ACC112 (cell line): ENCODE data around the gene ZNF556.

Source experiments
- H2AFZ ChIP-seq: fragments of 200-600 bp; sonication (generic); one replicate; pipeline ENCODE4 v1.6.0; 2017; ENCODE audit warnings: antibody characterized with exemption, low read length; ENCODE audit not compliant: unreplicated experiment
- H3K27ac ChIP-seq: fragments of 200-600 bp; sonication (generic); 2 replicates; pipeline ENCODE4 v1.5.1; 2014; ENCODE audit warnings: low read depth, mild to moderate bottlenecking, antibody characterized with exemption, low read length, moderate library complexity
- H3K27me3 ChIP-seq: fragments of 200-600 bp; sonication (generic); 2 replicates; pipeline ENCODE4 v1.6.1; 2014; ENCODE audit warnings: mild to moderate bottlenecking, antibody characterized with exemption, low read length, moderate library complexity, mixed read lengths; ENCODE audit not compliant: insufficient read depth
- H3K36me3 ChIP-seq: fragments of 200-600 bp; sonication (generic); 2 replicates; pipeline ENCODE4 v1.6.1; 2016; ENCODE audit warnings: mild to moderate bottlenecking, antibody characterized with exemption, low read length, moderate library complexity, mixed read lengths; ENCODE audit not compliant: insufficient read depth
- H3K4me1 ChIP-seq: fragments of 200-600 bp; sonication (generic); one replicate; pipeline ENCODE4 v1.6.1; 2016; ENCODE audit warnings: low read length, mixed read lengths; ENCODE audit not compliant: insufficient read depth, unreplicated experiment, control insufficient read depth
- H3K4me3 ChIP-seq: fragments of 200-600 bp; sonication (generic); 2 replicates; pipeline ENCODE4 v1.5.1; 2014; ENCODE audit warnings: mild to moderate bottlenecking, low read depth, low read length
- H3K79me2 ChIP-seq: fragments of 200-600 bp; sonication (generic); one replicate; pipeline ENCODE4 v1.6.0; 2016; ENCODE audit warnings: low read length; ENCODE audit not compliant: control insufficient read depth, unreplicated experiment, insufficient read depth

Gene ZNF556

DNA sequence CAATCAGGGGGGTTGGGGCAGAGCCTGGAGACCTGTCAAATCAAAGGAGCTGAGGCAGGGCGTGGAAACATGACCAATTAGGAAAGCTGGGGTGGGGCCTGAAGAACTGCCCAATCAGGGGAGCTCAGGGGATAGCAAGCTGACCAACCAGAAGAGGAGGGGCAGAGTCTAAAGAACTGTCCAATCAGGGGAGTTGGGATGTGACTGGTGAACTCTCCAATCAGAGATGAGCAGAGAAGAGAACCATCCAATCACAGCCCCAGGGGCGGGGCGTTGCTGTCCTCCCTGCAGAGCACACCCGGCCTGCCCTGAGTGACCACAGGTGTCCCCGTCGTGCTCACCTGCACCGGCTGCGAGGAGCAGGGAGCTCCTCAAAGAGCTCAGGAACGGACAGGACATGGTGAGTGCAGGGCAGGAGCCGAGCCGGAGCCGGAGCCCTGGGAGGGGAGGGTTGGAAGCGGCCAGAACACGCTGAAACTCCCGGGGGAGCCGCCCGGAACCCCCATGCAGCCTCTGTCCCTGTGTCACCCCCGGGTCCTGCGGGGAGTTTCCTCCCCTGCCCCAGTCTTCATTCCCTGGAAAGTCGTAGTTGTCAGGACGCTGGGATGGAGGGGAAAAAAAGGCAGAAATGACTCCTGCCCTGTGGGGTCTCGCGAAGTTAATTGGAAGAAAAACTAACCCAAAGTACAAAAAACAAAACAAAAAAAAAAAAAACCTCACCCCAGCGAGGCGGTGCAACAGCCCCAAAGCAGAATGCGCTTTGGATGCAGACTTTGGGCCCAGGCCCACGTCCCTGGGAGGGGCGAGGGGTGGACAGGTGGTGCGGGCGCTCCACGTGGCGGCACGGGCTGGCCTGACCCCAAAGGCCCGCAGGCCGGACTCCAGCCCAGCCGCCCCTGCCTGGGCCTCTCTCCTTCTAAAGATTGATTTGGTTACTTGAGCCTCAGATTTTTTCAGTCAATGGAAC, at the start of gene ZNF556:
ZNF556 (plus strand) TSS at position 311 of the 967 bp plus-strand sequence; CDS start at position 398, 87 bp downstream.
- Histone ChIP-seq H3K27ac (no peak within 1 kb of the TSS), H3K4me1 (no peaks in the 10 kb centered on the region), H3K36me3 (no peaks in the 10 kb centered on the region), H3K79me2 (no peaks in the 10 kb centered on the region), H3K27me3 (no peaks in the 10 kb centered on the region), H2AFZ (no peak within 1 kb of the TSS), H3K4me3 (no peak within 1 kb of the TSS)

DNA sequence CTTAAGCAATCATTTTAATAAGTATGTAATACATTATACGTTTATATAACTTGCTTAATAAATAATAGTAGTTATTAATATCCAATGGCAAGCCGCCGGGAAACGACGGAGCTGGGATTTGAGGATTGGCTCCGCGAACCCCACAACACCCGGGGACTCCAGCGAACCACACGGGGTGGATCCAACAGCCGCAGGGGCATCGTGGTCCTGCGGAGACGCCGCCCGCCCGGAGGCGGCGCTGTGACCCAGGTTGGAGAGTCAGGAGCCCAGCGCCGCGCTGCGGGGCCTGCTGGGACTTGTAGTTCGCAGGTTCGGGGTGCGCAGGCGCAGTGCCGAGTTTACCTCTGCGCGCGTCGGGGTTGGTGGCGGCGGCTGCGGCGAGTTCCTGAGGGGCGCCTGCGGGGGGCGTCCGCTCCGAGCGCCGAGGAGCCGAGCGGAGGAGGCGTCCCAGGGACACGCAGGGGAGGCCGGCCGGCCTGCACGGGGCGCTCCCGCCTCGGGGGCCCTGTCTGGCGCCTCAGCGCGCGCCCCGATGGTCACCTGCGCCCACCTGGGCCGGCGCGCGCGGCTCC, 47.5 kb upstream of the ZNF556 start, which contains the start of gene ZNF554:
ZNF554 (plus strand) TSS at position 329 of the 572 bp plus-strand sequence; CDS start at position 533, 204 bp downstream.
- peak within 1 kb of the TSS; percentile 75 for H2AFZ ChIP-seq
- no peaks in the 10 kb centered on the region for H3K36me3 ChIP-seq
- H3K4me3 ChIP-seq = peak within 1 kb of the TSS; percentile 88
- no peak within 1 kb of the TSS for H3K27ac ChIP-seq
- no peaks in the 10 kb centered on the region for H3K4me1 ChIP-seq
- no peaks in the 10 kb centered on the region for H3K79me2 ChIP-seq
- no peaks in the 10 kb centered on the region for H3K27me3 ChIP-seq

DNA sequence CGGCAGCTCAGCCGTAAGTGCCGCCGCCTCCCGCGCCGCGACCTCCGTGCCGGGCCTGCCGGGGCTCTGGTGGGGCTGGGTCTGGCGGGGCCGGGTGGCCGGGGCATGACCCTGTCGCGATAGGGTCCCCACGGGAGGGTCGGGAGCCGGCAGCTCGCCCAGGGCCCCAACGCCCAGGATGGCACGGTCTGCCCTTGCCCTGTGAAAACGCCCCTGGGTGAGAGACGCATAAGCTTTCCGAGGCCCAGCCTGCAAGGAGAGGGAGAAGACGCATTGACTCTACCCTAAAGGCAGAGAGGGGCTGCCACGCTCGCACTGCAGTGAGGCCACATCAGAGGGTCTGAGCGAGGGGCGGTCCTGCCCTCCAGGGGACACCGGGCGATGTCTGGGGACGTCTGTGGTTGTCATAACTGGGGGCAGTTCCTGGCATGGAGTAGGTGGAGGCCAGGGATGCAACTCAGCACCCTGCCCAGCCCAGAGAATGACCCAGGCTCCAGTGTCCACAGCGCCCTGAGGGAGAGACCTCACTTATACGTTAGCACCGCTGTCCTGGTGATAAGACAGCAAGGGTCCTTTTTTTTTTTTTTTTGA, 46.9 kb upstream of the ZNF556 start:
- Histone ChIP-seq H3K27me3 (no peaks in the 10 kb centered on the region), H2AFZ (peak overlapping the region; percentile 75), H3K79me2 (no peaks in the 10 kb centered on the region), H3K4me1 (no peaks in the 10 kb centered on the region), H3K4me3 (peak overlapping the region; percentile 88), H3K27ac (no peak overlapping the region), H3K36me3 (no peaks in the 10 kb centered on the region)

DNA sequence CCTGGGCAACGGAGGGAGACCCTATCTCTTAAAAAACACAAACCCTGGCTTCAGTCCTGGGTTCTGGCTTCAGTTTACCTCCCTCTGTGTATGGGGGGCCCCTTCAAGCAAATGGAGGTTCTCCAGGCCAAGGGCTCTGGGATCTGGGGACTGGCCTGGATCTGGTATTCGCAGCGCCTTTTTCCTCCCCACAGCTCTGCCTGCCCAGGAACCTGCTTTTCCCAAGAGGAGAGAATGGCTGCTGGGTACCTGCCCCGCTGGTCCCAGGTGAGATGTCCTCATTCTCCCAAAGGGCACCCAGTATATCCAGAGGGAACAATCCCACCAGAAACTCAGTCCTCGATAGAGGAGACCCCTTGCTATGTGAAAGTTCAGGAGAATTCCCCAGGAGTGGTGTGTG, 44.3 kb upstream of the ZNF556 start:
- Histone ChIP-seq H3K27ac (no peak overlapping the region), H3K79me2 (no peaks in the 10 kb centered on the region), H2AFZ (no peak overlapping the region), H3K36me3 (peaks cover 7% of the 10 kb centered on the region), H3K27me3 (no peaks in the 10 kb centered on the region), H3K4me1 (no peaks in the 10 kb centered on the region), H3K4me3 (no peak overlapping the region)

DNA sequence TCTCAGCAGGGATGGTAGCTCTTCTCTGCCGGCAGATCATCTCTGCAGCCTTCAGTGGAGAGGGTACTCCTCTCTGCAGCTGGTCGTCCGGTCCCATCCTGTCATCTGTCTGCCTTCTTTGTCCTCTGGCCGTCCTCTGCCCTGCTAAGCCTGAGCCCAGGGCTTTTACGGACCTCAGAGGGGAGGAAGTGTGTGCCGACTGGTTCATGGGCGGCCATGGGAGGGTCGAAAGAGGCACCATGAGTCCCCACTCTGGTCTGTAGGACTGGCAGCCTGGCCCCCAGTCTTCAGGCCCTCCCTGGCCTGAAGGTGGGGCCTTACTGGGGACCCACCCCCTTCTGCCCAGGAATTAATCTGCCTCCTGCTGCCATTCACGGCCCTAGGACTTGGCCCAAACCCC, 43.5 kb upstream of the ZNF556 start:
- Histone ChIP-seq H3K27me3 (no peaks in the 10 kb centered on the region), H3K36me3 (peaks cover 7% of the 10 kb centered on the region), H2AFZ (no peak overlapping the region), H3K4me3 (no peak overlapping the region), H3K79me2 (no peaks in the 10 kb centered on the region), H3K27ac (no peak overlapping the region), H3K4me1 (no peaks in the 10 kb centered on the region)

DNA sequence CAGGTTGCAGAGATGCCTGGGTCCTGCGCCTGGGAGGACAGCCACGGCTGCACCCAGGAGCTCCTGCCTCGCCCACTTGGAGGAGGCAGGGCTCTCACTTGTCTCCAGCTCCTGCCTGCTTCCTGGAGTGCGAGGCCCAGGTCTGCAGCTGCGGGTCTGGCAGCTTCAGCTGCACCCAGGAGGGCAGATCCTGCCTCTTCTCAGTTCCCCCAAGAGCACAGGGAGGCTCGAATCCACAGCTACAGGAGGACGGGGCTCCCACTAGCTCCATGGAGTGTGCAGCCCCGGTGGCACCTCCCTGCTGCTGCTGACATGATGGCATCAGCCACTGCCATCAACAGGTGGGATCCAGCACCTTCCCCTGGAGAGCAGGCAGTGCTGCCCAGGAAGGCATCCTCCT, 43.0 kb upstream of the ZNF556 start:
- no peak overlapping the region for H2AFZ ChIP-seq
- no peaks in the 10 kb centered on the region for H3K4me1 ChIP-seq
- no peak overlapping the region for H3K27ac ChIP-seq

DNA sequence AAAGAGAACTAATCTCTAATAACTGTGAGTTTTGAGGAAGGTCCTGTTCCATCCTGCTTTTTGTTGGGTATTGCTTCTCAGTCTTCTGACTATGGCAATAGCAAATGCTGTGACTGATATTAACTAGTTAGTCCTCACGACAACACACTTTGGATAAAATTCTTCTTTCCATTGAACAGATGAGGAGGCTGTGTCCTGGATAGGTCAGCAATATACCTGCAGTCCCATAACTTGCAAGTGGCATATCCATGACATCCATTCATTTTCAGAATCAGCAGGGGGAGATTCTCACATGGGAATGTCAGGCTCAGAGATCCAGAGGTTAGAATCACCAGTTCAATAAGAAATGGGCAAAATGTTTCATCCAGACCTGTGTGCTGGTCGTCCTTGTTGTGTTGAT, 40.1 kb upstream of the ZNF556 start:
- Histone ChIP-seq H2AFZ (no peak overlapping the region), H3K79me2 (no peaks in the 10 kb centered on the region), H3K4me1 (no peaks in the 10 kb centered on the region), H3K27me3 (no peaks in the 10 kb centered on the region), H3K27ac (no peak overlapping the region), H3K4me3 (no peak overlapping the region), H3K36me3 (peaks cover 7% of the 10 kb centered on the region)

More for the DNA sequence above, 43.0 kb upstream of the ZNF556 start:
- Histone ChIP-seq H3K79me2 (no peaks in the 10 kb centered on the region), H3K4me3 (no peak overlapping the region), H3K36me3 (peaks cover 7% of the 10 kb centered on the region), H3K27me3 (no peaks in the 10 kb centered on the region)

DNA sequence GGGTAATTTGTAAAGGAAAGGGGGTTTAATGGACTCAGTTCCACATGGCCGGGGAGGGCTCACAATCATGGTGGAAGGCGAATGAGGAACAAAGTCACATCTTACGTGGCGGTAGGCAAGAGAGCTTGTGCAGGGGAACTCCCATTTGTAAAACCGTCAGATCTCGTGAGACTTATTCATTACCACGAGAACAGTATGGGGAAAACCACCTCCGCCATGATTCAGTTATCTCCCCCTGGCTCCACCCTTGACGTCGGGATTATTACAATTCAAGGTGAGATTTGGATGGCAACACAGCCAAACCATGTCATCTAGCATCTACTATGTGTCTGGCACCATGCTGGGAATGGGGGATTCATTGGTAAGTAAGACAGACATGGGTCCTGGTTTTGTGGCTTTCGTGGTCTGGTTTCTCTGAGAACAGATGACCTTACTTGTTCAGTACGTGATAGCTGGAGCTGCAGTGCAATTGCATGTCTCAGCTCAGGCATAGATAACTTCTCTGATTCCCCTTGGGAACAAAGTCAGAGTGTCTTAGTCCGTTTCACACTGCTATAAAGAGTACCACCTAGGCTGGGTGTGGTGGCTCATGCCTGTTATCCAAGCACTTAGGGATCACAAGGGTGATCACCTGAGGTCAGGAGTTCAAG, 39.2 kb upstream of the ZNF556 start:
- Histone ChIP-seq H3K36me3 (peaks cover 7% of the 10 kb centered on the region), H3K4me3 (no peak overlapping the region), H3K27me3 (no peaks in the 10 kb centered on the region), H2AFZ (no peak overlapping the region), H3K79me2 (no peaks in the 10 kb centered on the region), H3K27ac (no peak overlapping the region), H3K4me1 (no peaks in the 10 kb centered on the region)

DNA sequence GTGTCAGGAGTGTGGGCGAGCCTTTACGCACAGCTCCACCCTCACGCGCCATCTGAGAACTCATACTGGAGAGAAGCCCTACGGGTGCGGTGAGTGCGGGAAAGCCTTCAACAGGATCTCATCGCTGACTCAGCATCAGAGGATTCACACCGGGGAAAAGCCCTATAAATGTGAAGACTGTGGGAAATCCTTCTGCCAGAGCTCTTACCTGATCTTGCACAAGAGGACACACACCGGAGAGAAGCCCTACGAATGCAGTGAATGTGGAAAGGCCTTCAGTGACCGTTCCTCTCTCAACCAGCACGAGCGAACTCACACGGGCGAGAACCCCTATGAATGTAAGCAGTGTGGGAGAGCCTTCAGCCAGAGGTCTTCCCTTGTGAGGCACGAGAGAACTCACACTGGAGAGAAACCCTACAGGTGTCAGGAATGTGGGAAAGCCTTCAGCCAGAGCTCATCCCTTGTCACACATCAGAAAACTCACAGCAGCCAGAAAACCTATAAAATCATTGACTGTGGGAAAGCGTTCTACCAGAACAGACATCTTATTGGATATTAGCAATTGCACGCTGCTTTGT, 32.8 kb upstream of the ZNF556 start:
- Histone ChIP-seq H3K4me3 (no peak overlapping the region), H3K4me1 (no peaks in the 10 kb centered on the region), H3K27me3 (no peaks in the 10 kb centered on the region), H3K27ac (no peak overlapping the region), H3K79me2 (no peaks in the 10 kb centered on the region), H2AFZ (no peak overlapping the region), H3K36me3 (peaks cover 10% of the 10 kb centered on the region)

DNA sequence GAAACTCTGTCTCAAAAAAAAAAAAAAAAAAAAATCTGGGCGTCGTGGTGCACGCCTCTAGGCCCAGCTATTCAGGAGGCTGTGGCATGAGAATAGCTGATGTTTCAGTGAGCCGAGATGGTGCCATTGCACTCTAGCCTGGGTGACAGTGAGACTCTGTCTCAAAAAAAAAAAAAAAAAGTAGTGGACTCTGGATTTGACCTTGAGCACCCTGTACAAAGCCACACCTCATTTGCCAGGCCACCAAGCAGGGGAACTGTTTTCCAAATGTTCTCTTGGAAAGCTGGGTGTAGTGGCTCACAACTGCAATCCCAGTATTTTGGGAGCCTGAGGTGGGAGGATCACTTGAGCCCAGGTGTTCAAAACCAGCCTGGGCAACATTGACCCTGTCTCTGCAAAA, 29.7 kb upstream of the ZNF556 start:
- Histone ChIP-seq H3K27me3 (no peaks in the 10 kb centered on the region), H3K4me1 (no peaks in the 10 kb centered on the region), H2AFZ (no peak overlapping the region), H3K4me3 (no peak overlapping the region), H3K27ac (no peak overlapping the region), H3K36me3 (peaks cover 10% of the 10 kb centered on the region), H3K79me2 (peaks cover 5% of the 10 kb centered on the region)
